ENCODE measurements around the gene NCAM1.

Gene NCAM1

DNA sequence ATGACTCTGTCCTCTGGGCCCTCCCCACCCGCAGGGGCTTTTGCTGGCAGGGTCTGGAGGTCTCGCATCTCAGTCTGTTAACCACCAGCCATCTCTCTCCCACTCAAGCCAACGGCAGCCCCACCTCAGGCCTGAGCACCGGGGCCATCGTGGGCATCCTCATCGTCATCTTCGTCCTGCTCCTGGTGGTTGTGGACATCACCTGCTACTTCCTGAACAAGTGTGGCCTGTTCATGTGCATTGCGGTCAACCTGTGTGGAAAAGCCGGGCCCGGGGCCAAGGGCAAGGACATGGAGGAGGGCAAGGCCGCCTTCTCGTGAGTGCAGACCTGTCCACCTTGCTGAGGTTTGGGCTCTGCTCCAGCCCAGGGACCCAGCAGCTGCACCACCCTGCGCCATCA is 308.9 kb downstream of the NCAM1 start:
- CTCF ChIA-PET: no interaction called here
- POLR2A ChIA-PET: no interaction called here

DNA sequence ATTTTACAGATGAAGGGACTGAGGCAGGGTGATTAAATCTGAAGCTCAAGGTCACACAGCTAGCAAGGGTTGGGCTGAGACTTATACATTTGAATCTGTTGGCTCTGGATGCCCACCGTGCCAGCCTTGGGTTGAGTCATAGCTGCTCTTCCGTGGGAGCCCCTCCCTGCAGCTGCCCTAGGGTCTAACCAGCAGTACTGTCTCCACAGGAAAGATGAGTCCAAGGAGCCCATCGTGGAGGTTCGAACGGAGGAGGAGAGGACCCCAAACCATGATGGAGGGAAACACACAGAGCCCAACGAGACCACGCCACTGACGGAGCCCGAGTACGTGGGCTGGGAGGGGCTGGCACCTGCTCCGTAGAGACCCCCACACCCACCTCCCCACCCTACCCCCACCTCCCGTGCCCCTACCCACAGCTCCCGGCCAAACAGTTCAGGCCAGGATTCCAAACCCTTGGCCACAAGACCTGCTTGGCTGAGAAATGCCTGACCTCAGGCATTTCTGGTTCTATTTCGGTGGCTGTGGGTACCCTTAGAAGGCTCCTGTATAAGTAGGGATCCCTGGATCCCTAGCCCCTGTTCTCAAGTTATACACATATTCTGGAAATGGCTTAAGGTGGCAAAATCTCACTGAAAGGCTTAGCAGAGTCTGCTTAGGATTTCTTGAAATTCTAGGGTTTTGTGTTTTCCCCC is 310.5 kb downstream of the NCAM1 start:
- ChIA-PET POLR2A (interaction anchor here (0.6 kb wide), 1 partner anchor 31 kb away, joined by 3 read pairs; no protein-coding TSS in a partner anchor), CTCF (interaction anchor here (1.6 kb wide), 1 partner anchor 18 kb away, joined by 3 read pairs; no protein-coding TSS in a partner anchor)
- no peak for DNase-seq (ENCODE audit: extremely low spot score)
- TF ChIP-seq FOXK2 (IDR thresholded peaks at IDR 0.05): no peak
- TF ChIP-seq FOXM1 (IDR thresholded peaks at IDR 0.05; ENCODE audit: borderline replicate concordance): no peak
- no peak for TF ChIP-seq TARDBP (IDR thresholded peaks at IDR 0.05)
- TF ChIP-seq HDGF (IDR thresholded peaks at IDR 0.05; ENCODE audit: borderline replicate concordance): no peak
- TF ChIP-seq, protein P1, sequence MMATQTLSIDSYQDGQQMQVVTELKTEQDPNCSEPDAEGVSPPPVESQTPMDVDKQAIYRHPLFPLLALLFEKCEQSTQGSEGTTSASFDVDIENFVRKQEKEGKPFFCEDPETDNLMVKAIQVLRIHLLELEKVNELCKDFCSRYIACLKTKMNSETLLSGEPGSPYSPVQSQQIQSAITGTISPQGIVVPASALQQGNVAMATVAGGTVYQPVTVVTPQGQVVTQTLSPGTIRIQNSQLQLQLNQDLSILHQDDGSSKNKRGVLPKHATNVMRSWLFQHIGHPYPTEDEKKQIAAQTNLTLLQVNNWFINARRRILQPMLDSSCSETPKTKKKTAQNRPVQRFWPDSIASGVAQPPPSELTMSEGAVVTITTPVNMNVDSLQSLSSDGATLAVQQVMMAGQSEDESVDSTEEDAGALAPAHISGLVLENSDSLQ (IDR thresholded peaks at IDR 0.05): no peak
- no peak for TF ChIP-seq ELF4 (IDR thresholded peaks at IDR 0.05)
- no peak for TF ChIP-seq SUZ12 (IDR thresholded peaks at IDR 0.05)
- TF ChIP-seq CTBP1 (IDR thresholded peaks at IDR 0.05; ENCODE audit: borderline replicate concordance): no peak
- no peak for TF ChIP-seq ARNT (IDR thresholded peaks at IDR 0.05)
- no peak for TF ChIP-seq BHLHE40 (IDR thresholded peaks at IDR 0.05; ENCODE audit: borderline replicate concordance)
- TF ChIP-seq L3MBTL2 (conservative IDR thresholded peaks at IDR 0.05): no peak
- TF ChIP-seq ZNF384 (IDR thresholded peaks at IDR 0.05): no peak
- no peak for TF ChIP-seq SP1 (IDR thresholded peaks at IDR 0.05)
- TF ChIP-seq LEF1 (IDR thresholded peaks at IDR 0.05; ENCODE audit: borderline replicate concordance): no peak
- TF ChIP-seq FOXA1 (IDR thresholded peaks at IDR 0.05): no peak

More for the DNA sequence above, 308.9 kb downstream of the NCAM1 start:
- DNase-seq (ENCODE audit: extremely low spot score): no peak
- TF ChIP-seq ARNT (IDR thresholded peaks at IDR 0.05) (no peak), NFRKB (IDR thresholded peaks at IDR 0.05) (no peak), SUZ12 (IDR thresholded peaks at IDR 0.05) (no peak), ZNF384 (IDR thresholded peaks at IDR 0.05) (no peak), FOXK2 (IDR thresholded peaks at IDR 0.05) (no peak), L3MBTL2 (conservative IDR thresholded peaks at IDR 0.05) (no peak), BHLHE40 (IDR thresholded peaks at IDR 0.05; ENCODE audit: borderline replicate concordance) (no peak), LEF1 (IDR thresholded peaks at IDR 0.05; ENCODE audit: borderline replicate concordance) (no peak), FOXA1 (IDR thresholded peaks at IDR 0.05) (no peak), HDGF (IDR thresholded peaks at IDR 0.05; ENCODE audit: borderline replicate concordance) (no peak), ELF4 (IDR thresholded peaks at IDR 0.05) (no peak), FOXM1 (IDR thresholded peaks at IDR 0.05; ENCODE audit: borderline replicate concordance) (no peak), SP1 (IDR thresholded peaks at IDR 0.05) (no peak), TARDBP (IDR thresholded peaks at IDR 0.05) (no peak)
- TF ChIP-seq, protein P1 (IDR thresholded peaks at IDR 0.05): no peak

DNA sequence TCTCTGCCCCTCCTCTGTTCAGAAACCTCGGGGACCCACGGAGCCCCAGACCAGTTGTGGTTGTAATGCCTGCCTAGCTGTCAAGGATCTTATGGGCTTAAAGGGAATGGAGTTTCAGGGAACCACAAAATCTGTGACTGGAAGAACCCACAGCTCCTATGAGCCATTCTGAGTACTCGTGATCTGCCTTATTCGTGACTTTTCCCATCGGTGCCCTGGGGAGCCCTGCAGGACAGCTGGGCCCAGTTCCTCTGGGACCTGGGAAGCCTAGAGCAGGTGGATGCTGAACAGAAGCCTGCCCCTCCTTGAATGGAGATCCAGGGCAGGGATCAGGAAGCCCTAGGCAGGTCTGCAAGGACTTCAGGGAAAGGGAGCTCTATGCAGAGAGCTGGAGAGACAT is 311.1 kb downstream of the NCAM1 start:
- no peak for DNase-seq (ENCODE audit: extremely low spot score)
- TF ChIP-seq ELF4 (IDR thresholded peaks at IDR 0.05) (no peak), FOXM1 (IDR thresholded peaks at IDR 0.05; ENCODE audit: borderline replicate concordance) (no peak), SUZ12 (IDR thresholded peaks at IDR 0.05) (no peak), CTBP1 (IDR thresholded peaks at IDR 0.05; ENCODE audit: borderline replicate concordance) (no peak), FOXA1 (IDR thresholded peaks at IDR 0.05) (no peak), HDGF (IDR thresholded peaks at IDR 0.05; ENCODE audit: borderline replicate concordance) (no peak), NFRKB (IDR thresholded peaks at IDR 0.05) (no peak), ZNF384 (IDR thresholded peaks at IDR 0.05) (no peak), BHLHE40 (IDR thresholded peaks at IDR 0.05; ENCODE audit: borderline replicate concordance) (no peak), SP1 (IDR thresholded peaks at IDR 0.05) (no peak), TARDBP (IDR thresholded peaks at IDR 0.05) (no peak), ARNT (IDR thresholded peaks at IDR 0.05) (no peak), LEF1 (IDR thresholded peaks at IDR 0.05; ENCODE audit: borderline replicate concordance) (no peak), L3MBTL2 (conservative IDR thresholded peaks at IDR 0.05) (no peak)
- TF ChIP-seq, protein P1 (IDR thresholded peaks at IDR 0.05): no peak
- ChIA-PET POLR2A (interaction anchor here (0.6 kb wide), 1 partner anchor 32 kb away, joined by 3 read pairs; no protein-coding TSS in a partner anchor), CTCF (interaction anchor here (1.6 kb wide), 1 partner anchor 17 kb away, joined by 3 read pairs; no protein-coding TSS in a partner anchor)

DNA sequence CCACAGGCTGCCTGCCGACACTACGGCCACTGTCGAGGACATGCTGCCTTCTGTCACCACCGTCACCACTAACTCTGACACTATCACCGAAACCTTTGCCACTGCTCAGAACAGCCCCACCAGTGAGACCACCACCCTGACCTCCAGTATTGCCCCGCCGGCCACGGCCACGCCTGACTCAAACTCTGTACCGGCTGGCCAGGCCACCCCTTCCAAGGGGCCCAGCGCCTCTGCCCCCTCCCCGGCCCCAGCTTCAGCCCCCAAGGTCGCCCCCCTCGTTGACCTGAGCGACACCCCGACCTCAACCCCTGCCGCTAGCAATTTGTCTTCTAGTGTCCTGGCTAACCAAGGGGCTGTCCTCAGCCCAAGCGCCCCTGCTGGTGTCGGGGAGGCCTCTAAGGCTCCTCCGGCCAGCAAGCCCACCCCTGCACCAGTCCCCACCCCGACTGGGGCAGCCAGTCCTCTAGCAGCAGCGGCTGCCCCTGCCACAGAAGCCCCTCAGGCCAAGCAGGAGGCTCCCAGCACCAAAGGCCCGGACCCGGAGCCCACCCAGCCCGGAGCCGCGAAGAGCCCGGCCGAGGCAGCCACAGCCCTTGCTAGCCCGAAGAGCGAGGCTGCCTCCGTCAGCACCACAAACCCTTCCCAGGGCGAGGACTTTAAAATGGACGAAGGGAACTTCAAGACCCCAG is 311.9 kb downstream of the NCAM1 start:
- POLR2A ChIA-PET: no interaction called here
- TF ChIP-seq ARNT (IDR thresholded peaks at IDR 0.05) (no peak), SUZ12 (IDR thresholded peaks at IDR 0.05) (no peak), BHLHE40 (IDR thresholded peaks at IDR 0.05; ENCODE audit: borderline replicate concordance) (no peak), FOXA1 (IDR thresholded peaks at IDR 0.05) (no peak), CTBP1 (IDR thresholded peaks at IDR 0.05; ENCODE audit: borderline replicate concordance) (no peak), LEF1 (IDR thresholded peaks at IDR 0.05; ENCODE audit: borderline replicate concordance) (no peak), FOXM1 (IDR thresholded peaks at IDR 0.05; ENCODE audit: borderline replicate concordance) (no peak), HDGF (IDR thresholded peaks at IDR 0.05; ENCODE audit: borderline replicate concordance) (no peak), ELF4 (IDR thresholded peaks at IDR 0.05) (no peak), NFRKB (IDR thresholded peaks at IDR 0.05) (no peak), SP1 (IDR thresholded peaks at IDR 0.05) (no peak), TARDBP (IDR thresholded peaks at IDR 0.05) (no peak), ZNF384 (IDR thresholded peaks at IDR 0.05) (no peak), L3MBTL2 (conservative IDR thresholded peaks at IDR 0.05) (no peak)
- TF ChIP-seq, protein P1 (IDR thresholded peaks at IDR 0.05): no peak
- DNase-seq (ENCODE audit: extremely low spot score): no peak
- CTCF ChIA-PET: interaction anchor here (0.6 to 1.6 kb wide), 2 partner anchors 17 to 332 kb away, joined by 3 read pairs; no protein-coding TSS in a partner anchor
